NCI-H2029 (cell line): ENCODE results near the gene CCDC43.

Experiments
- DNase-seq: peaks from one replicate; lab custom pipeline; 2025; lab: John Stamatoyannopoulos, UW

CCDC43 gene

GRCh38 chr17:44627513-44628242, 61.9 kb downstream of the CCDC43 start:
- DNase-seq, result no peak
